OCI-LY3 (cell line): ENCODE results near the gene ROR1.

Source experiments
- H2AFZ ChIP-seq: fragments of 200-600, 300-600 bp; shearing (Covaris generic); 2 replicates; pipeline ENCODE4 v1.6.0; 2014; ENCODE audit warnings: antibody characterized with exemption, low read depth, low read length
- H3K27ac ChIP-seq: fragments of 200-600, 300-600 bp; sonication (generic); 2 replicates; pipeline ENCODE4 v1.5.1; 2014; ENCODE audit warnings: mild to moderate bottlenecking, low read length, moderate library complexity, mixed read lengths
- H3K27me3 ChIP-seq: fragments of 200-600, 300-600 bp; sonication (generic); 2 replicates; pipeline ENCODE4 v1.6.1; 2014; ENCODE audit warnings: low read depth, low read length, mixed read lengths
- H3K36me3 ChIP-seq: fragments of 200-600, 300-600 bp; sonication (generic); replicated peaks from 2 replicates; pipeline ENCODE3; 2014; ENCODE audit warnings: low read depth, low read length, mixed read lengths
- H3K4me1 ChIP-seq: fragments of 300-600, 200-600 bp; sonication (generic); 2 replicates; pipeline ENCODE4 v1.6.1; 2014; ENCODE audit warnings: low read length, mixed read lengths
- H3K4me2 ChIP-seq: fragments of 200-600, 300-600 bp; sonication (generic); 2 replicates; pipeline ENCODE4 v1.6.1; 2014; ENCODE audit warnings: low read length, mixed read lengths
- H3K4me3 ChIP-seq: fragments of 300-600, 200-600 bp; sonication (generic); 2 replicates; pipeline ENCODE4 v1.5.1; 2014; ENCODE audit warnings: antibody characterized with exemption, mild to moderate bottlenecking, low read length, moderate library complexity
- H3K79me2 ChIP-seq: fragments of 300-600, 200-600 bp; shearing (Covaris generic); 2 replicates; pipeline ENCODE4 v1.6.1; 2014; ENCODE audit warnings: mild to moderate bottlenecking, low read length, mixed read lengths
- H3K9ac ChIP-seq: fragments of 300-600, 200-600 bp; shearing (Covaris generic); 2 replicates; pipeline ENCODE4 v1.6.0; 2014; ENCODE audit warnings: mild to moderate bottlenecking, low read length, moderate library complexity
- H3K9me3 ChIP-seq: fragments of 200-600, 300-600 bp; shearing (Covaris generic); 2 replicates; pipeline ENCODE4 v1.6.1; 2014; ENCODE audit warnings: low read length, mixed read lengths; ENCODE audit not compliant: insufficient read depth
- H4K20me1 ChIP-seq: fragments of 200-600, 300-600 bp; sonication (generic); 2 replicates; pipeline ENCODE4 v1.6.1; 2016; ENCODE audit warnings: low read length, mixed read lengths; ENCODE audit not compliant: insufficient read depth
- CTCF ChIP-seq: fragments of 200-600, 300-600 bp; sonication (generic); IDR thresholded peaks from 2 replicates; pipeline ENCODE4 v1.5.1; 2014; ENCODE audit warnings: antibody characterized with exemption, low read length, low read depth
- EZH2phosphoT487 ChIP-seq: fragments of 200-600 bp; shearing (Covaris generic); IDR thresholded peaks from 2 replicates; pipeline ENCODE4 v1.6.1; 2018; ENCODE audit warnings: antibody characterized with exemption, mixed run types, low read depth

ROR1 gene

GRCh38 chr1:63870152-63870551, 96.3 kb downstream of the ROR1 start:
- no peaks in the 10 kb centered on the region for H3K27me3 ChIP-seq
- H3K4me3 ChIP-seq, result no peak overlapping the region
- H3K9ac ChIP-seq, result no peak overlapping the region
- no peaks in the 10 kb centered on the region for H3K9me3 ChIP-seq
- no peak overlapping the region for H2AFZ ChIP-seq
- TF ChIP-seq CTCF, result no peak
- no peak for TF ChIP-seq EZH2phosphoT487
- H3K79me2 ChIP-seq, result no peaks in the 10 kb centered on the region
- no peak overlapping the region for H3K27ac ChIP-seq
- H3K4me1 ChIP-seq, result no peaks in the 10 kb centered on the region
- H3K4me2 ChIP-seq, result no peak overlapping the region
- no peaks in the 10 kb centered on the region for H3K36me3 ChIP-seq
- no peaks in the 10 kb centered on the region for H4K20me1 ChIP-seq

- Histone ChIP-seq H3K9ac (no peak overlapping the region), H3K4me1 (no peaks in the 10 kb centered on the region), H3K27me3 (no peaks in the 10 kb centered on the region), H3K36me3 (no peaks in the 10 kb centered on the region), H3K4me2 (no peak overlapping the region), H3K9me3 (no peaks in the 10 kb centered on the region), H3K4me3 (no peak overlapping the region), H4K20me1 (no peaks in the 10 kb centered on the region), H3K27ac (no peak overlapping the region), H2AFZ (no peak overlapping the region), H3K79me2 (no peaks in the 10 kb centered on the region)
- TF ChIP-seq CTCF (no peak), EZH2phosphoT487 (no peak)
These were observed 97.6 kb downstream of the ROR1 start for GRCh38 chr1:63871463-63871862.

DNA sequence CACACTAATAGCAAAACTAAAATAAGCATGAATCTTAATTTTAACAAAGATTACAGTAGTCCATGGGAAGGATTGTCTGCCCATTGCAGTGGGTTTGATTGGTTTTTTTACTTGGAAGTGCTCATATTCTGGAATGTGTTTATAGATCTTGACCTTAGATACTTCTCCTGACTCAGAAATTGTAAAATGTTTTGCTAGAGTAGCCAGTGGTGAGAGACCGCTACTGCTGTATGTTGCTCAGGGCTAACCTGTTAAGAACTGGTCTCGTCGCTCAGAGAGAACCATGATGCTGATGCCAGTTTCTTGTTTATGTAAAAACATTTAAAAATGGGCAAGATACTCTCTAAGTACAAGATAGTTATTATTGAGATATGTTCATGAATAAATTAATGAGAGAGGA, 99.9 kb downstream of the ROR1 start:
- Histone ChIP-seq H3K27ac (no peak overlapping the region), H3K9ac (no peak overlapping the region), H3K4me2 (no peak overlapping the region), H3K4me3 (no peak overlapping the region), H3K79me2 (no peaks in the 10 kb centered on the region), H2AFZ (no peak overlapping the region), H4K20me1 (no peaks in the 10 kb centered on the region), H3K27me3 (no peaks in the 10 kb centered on the region), H3K4me1 (no peaks in the 10 kb centered on the region), H3K9me3 (no peaks in the 10 kb centered on the region), H3K36me3 (no peaks in the 10 kb centered on the region)
- no peak for TF ChIP-seq EZH2phosphoT487
- TF ChIP-seq CTCF, result no peak

DNA sequence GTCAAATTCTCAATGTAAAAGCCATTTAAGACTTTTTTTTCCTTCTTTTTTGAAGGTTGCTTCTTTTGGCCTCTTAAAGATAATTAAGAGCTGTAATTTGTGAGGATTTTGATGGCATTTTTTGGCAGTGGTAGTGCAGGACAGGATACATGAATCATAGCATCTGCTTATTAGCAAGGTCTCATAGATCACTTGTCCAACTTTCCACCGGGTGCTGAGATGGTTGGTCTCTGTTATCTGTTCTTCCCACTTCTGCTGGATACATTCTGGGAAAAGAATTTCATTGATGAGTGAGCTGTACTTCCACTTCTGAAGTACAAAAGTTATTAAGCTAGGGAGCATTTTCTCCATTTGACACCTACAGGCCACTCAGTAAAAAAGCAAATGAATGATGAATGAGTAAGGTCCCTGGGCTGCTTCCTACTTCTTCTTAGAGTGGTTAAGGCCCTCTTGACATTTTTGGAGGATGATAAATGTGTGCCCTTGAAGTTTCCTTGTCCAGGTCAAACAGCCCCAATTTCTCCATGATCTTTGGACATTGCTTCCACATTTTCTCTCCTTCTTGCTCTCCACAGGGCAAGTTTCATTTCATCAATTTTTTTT, 100.6 kb downstream of the ROR1 start:
- no peaks in the 10 kb centered on the region for H4K20me1 ChIP-seq
- no peaks in the 10 kb centered on the region for H3K79me2 ChIP-seq
- no peak overlapping the region for H3K4me3 ChIP-seq
- no peaks in the 10 kb centered on the region for H3K4me1 ChIP-seq
- no peaks in the 10 kb centered on the region for H3K9me3 ChIP-seq
- no peaks in the 10 kb centered on the region for H3K27me3 ChIP-seq
- no peak overlapping the region for H3K9ac ChIP-seq
- H3K36me3 ChIP-seq, result no peaks in the 10 kb centered on the region
- H3K4me2 ChIP-seq, result no peak overlapping the region
- TF ChIP-seq CTCF (no peak), EZH2phosphoT487 (no peak)
- H2AFZ ChIP-seq, result no peak overlapping the region
- H3K27ac ChIP-seq, result no peak overlapping the region
